GM18520 (cell line): ENCODE results near the gene RETSAT.
"Not testable (repeated sequence)": the region's sequence is repeated elsewhere in the genome, so short reads cannot be mapped to it uniquely, and the experiment has no call there.

Source experiments
- ATAC-seq: cut with Tn5 transposase; IDR thresholded peaks from one replicate; pipeline ENCODE4 v1.9.1; 2021; ENCODE audit not compliant: unreplicated experiment

RETSAT gene

DNA sequence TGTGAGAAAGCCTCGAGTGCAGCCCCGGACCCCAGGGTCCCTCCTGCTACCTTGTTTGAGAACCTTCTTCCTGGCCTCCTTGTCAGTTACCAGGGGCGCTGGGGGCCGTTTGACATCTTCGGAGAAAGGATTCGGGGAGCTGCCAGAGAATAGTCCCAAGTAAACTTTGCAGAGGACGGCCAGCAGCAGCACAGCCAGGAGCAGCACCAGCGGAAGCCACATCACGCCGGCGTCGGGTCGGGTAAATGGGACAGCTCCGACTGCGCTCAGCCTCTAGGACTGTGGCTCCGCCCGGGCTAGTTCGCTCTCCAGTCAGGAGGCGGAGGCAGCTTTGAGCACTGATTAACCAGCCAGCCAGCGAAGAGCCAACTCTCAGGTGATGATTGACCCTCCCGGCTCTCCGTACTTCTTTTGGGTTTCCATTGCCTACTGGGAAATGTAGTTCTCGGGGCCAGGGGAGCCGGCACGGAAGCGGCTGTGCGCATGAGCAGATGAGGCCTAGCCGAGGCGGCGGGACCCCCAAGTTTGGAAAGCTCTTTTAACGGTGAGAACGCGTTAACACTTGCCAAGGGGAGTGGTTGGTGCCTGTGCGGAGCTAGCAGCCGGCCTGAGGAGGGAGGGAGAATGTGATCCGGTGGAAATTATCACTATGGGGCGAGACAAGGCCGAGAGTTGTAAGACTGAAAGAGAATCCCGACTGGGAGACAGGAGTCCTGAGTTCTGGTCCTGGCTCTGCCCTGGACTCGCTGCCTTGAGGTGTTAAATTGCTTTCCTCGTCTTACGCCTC is at the start of gene RETSAT, which contains the start of gene ELMOD3:
TSS of gene RETSAT (minus strand) at position 243 of the 787 bp plus-strand sequence. CDS start at position 222, 21 bp downstream.
TSS of gene ELMOD3 (plus strand) at position 484 of the 787 bp plus-strand sequence. CDS start 2,430 bp downstream, outside the sequence.
- ATAC-seq: peak; percentile 95

- no peak for ATAC-seq
These were observed 47.5 kb upstream of the RETSAT start for GRCh38 chr2:85401844-85402243.

GRCh38 chr2:85401464-85401805 is 47.1 kb upstream of the RETSAT start:
- ATAC-seq: no peak

DNA sequence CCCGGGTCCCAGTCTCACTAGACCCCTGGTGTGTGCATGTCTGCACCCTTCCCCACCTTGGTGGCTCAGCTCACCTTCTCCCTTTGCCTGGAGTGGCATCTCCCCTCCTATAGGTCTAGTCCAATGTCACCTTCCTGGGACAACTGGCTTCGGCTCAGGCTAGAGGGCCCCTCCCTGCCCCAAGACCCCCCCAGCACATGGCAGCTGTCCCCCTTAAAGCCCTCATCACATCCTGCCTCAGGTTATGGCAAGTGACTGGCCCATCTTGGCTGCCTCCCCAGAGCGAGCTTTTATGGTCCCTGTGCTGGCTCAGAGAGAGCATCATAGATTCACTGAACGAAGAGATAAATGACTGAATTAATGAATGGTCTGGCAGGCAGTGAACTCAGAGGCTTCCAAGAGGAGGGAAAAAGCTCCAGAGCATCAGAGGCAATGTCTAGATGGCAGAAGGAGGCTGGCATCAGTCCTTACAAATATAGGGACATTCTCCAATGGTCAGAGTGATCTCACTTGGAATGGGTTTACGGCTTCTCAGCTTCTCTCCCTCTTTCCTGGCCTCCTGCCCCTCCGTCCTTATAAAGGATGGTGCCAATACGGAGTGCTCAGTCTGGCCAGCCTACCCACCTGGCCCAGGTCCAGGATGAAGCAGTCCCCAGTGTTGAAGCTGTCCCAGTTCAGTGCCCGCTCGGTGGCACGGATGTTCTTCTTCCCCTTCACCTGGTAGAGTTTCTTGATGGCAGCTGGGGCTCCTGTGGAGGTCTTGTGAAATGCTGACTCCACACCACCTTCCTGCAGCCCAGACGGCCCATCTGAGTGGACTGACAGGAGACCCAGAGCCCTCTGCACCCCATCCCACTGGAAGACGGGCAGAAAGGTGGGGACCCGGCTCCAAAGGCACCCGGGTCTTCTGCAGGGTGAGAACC is 46.5 kb upstream of the RETSAT start:
- no peak for ATAC-seq

DNA sequence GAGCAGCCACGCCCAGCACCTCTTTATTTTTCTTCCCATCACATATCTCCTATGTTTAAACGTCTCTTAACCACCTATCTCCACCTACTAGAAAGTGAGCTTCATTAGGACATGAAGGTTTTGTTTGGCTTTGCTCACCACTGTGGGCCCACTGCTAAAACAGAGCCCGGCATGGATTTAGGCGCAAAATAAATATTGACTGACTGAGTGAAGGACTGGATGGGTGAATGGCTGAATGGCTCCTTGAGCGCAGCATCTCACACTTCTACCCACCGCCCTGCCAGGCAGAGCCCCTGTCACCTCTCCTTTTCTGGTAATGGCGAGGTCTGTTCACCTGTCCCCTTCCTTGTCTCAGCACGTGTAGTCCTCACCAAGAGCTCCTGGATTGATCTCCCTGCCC is 45.7 kb upstream of the RETSAT start:
- ATAC-seq: no peak

DNA sequence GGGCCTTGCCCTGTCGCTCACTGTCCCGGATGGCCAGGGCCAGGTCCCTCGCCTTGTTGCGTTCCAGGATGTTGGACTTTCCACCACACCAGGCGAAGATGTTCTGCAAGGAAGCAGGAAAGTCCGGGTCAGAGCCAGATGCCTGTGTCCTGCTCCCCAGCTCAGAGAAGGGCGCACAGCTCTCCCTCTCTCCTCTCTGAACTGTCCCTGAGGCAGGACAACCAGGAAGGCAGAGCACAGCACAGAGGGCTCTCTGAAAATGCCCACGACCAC is 44.8 kb upstream of the RETSAT start:
- ATAC-seq: no peak

DNA sequence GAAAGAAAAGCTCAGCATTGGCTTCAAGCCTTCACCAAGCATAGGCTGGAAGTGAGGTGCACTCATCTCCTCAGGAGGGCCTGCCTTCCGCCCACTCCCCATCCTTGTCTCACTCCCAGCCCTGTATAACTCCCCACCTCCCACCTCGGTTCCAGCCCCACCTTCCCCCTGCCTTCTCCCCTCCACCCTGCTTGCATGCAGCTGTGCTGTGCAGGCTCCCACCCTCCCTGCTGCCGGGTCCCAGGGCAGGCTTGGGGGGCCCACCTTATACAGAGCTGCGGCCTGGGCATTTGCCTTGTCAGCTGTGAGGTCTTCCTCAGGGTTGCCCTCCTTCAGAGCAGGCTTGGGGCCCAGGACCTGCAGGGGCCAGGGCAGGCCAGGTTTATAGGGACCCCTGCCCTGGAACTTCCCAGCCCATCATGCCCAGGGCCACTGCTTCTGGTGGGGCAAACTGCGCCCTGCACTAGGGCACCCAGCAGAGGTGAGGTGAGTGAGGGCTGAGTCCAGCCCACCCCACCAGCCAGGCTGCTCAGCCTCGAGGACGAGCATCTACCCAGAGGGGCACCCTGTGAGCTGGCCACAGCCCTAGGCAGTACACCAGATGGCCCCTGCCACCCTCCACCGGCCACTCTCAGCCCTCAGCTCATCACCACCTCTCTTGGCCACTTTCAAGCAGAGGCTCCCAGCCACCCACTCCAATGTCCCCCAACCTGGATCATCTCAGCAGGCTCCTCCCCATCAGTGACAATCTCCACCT is 44.3 kb upstream of the RETSAT start:
- no peak for ATAC-seq

DNA sequence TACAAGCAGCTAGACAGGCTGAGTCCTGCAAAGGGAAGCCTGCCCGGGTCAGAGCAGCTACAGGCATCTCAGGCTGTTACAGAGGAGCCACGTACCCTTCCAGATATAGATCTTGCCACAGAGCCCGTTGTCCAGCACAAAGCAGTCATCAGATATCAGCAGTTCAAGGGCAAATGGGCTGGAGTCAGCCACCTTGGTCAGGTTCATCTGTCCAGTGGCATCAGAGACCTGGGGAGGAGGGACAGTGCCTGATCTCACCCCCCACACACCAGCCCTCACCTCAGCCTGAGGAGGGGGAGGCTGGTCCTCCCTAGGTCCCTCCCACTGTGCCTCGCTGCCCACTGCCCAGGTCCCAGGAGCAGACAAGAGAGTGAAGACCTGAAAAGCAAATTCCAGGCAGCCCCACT is 43.6 kb upstream of the RETSAT start:
- no peak for ATAC-seq

DNA sequence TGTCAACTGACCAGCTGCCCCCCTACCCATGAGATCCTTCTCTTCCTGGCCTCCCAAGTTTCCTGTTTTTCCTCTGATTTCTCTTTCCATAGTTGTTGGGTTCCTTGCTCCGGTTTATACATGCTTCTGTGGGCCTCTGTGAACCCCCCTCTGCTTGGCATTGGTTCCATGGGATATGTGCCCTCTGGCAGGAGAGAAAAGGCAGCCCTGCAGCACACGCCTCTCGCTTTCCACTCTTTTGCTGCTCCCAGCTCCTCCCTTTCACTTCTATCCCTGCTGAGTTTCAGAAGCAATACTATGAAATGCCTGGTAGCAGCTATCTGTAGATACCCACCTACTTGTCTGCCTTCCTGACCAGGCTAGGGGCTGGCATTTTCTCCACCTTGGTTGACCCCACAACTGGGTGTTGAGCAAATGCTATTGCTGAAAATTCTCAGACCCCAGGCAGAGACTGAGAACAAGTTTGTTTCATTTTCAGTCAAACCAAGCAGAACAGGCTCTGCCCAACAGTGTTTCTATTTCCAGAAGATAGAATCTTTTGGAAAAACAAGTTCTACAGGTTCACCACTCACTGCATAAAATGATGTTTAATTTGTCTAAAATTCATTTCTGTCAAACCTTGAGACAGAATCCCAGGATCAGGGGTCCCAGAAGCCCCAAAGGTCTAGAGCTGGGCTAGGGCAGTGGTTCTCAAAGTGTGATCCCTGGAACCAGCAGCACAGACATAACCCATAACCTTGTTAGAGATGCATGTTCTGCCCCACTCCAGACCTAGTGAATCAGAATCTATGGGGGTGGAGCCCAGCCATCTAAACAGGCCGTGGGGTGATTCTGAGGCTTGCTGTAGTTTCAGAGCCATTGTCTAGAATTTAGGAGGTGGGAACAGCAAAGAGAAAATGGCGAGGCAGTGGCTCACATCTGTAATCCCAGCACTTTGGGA is 42.5 kb upstream of the RETSAT start:
- no peak for ATAC-seq

DNA sequence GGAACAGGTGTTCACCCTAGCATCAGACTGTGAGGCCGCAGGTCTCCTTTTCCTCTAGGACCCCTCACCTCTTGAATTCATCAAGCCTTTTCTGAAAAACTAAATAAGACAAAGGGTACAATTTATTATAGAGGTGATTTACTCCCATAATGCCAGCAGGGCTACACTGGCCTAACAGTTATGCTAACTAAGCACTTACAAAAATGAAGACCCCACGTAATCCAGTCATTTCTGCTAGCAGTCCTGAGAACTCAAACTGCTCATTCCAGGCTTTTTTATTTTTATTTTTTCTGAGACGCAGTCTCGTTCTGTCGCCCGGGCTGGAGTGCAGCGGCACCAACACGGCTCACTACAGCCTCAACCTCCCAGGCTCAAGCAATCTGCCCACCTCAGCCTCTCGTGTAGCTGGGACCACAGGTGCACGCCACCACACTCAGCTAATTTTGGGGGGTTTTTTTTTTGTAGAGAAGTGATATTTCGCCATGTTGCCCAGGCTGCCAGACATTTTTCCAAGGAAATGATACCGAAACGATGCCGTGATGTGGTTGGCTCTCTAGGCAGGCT is 41.7 kb upstream of the RETSAT start:
- ATAC-seq: no peak

DNA sequence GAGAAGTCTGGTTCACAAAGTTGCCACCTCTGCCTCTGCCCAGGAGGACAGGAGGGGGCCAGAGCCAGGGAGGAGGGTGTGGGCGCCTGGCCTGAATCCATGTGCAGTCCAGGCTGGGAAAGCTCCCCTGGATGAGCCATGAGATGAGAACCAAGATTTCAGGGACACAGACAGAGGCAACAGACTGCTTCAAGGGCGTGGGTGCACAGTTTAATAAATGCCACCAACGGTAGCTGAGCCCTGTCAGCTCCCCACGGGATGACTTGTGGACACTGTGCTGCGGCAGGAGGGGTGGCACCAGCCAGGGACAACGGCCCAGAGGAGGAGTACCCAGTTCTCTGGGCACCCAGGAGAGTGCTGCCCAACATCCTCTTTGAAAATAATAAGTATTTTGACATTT is 40.6 kb upstream of the RETSAT start:
- ATAC-seq: no peak

- ATAC-seq: no peak
These were observed 39.9 kb upstream of the RETSAT start for GRCh38 chr2:85394261-85394681.

DNA sequence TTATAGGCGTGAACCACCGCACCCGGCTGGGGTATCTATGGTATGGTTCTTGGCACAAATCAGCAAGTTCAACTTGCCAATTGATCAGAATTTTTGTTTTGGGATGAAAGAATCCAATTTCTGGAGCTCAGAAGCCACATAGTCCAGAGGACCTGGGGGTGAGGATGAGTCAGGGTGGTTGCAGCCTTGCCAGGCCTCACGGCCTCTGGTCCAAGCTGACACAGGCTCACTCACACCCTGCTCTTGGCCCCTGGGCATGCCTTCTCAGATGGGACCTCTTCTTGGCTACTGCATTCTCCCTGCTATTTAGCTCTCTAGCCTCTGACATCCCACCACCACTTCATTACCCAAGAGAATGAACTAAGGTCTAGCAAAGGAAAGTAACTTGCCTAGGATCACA is 39.5 kb upstream of the RETSAT start:
- ATAC-seq: no peak

- ATAC-seq: no peak
These were observed 36.8 kb upstream of the RETSAT start for GRCh38 chr2:85390941-85391669.

GRCh38 chr2:85388878-85389538 is 34.7 kb upstream of the RETSAT start:
- no peak for ATAC-seq

- ATAC-seq: no peak
These were observed 33.4 kb upstream of the RETSAT start for GRCh38 chr2:85387754-85388153.

DNA sequence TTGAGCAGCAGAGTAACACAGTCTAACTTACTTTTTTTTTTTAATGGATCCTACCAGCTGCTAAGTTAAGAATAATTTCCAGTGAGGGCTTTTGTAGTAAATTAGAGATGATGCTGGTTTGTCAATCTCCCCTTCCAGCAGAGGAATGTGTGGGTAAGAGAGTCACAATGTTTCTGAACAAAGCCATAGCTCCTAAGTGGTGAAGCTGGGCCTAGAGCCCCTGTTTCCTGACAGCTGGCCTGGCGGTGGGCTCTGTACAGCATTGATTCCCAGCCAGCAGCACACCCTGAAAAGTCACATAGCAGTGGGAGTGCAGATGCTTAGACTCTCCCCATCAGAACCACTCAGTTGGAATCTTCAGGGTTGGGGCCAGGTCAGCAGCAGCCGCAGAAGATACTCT is 31.4 kb upstream of the RETSAT start:
- no peak for ATAC-seq

DNA sequence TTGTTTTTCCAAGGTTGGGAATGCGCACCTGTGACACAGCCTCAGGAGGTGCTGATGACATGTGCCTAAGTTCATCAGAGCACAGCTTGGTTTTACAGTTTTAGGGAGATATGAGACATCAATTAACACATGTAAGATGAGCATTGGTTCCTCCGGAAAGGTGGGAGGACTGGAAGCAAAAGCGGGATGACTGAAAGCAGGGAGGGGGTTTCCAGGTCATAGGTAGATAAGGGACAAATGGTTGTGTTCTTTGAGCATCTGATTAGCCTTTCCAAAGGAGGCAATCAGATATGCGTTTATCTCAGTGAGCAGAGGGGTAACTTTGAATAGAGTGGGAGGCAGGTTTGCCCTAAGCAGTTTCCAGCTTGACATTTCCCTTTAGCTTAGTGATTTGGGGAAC is 29.5 kb upstream of the RETSAT start:
- ATAC-seq: no peak

DNA sequence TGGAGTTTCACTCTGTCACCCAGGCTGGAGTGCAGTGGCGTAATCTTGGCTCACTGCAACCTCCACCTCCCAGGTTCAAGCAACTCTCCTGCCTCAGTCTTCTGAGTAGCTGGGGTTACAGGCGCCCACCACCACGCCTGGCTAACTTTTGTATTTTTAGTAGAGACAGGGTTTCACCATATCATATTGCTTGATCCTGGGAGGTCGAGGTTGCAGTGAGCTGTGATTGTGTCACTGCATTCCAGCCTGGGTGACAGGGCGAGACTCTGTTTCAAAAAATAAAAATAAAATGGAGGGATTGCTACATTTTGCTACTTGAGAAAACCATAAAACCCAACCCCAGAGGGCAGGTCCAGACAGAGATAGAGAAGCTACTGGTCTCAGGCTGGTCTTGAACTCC is 28.8 kb upstream of the RETSAT start:
- not testable (repeated sequence) for ATAC-seq
